ENCODE measurements around the gene SRM. TPM values are rescaled to one million over a fixed set of nuclear protein-coding genes. Genes with fewer than 3 reads are reported as not detected.

SRM gene
- total and polyA plus RNA-seq, 4 donors = 13.4 to 123 (median 70.5) TPM

Other genes with a start within 250 kb of the SRM start
- 100 to 1,000 TPM in 1 of 2 donors, 10 to 100 TPM in 1; 59.2 to 109 TPM for gene TARDBP, start 47.4 kb downstream of the SRM start, total RNA-seq
- 100 to 1,000 TPM; 210 to 215 TPM for gene TARDBP, start 47.4 kb downstream of the SRM start, polyA plus RNA-seq (ENCODE audit: insufficient read length in 2 of 2)
- not detected for gene MASP2, start 12.8 kb downstream of the SRM start, total RNA-seq
- gene MASP2, start 12.8 kb downstream of the SRM start, polyA plus RNA-seq (ENCODE audit: insufficient read length in 2 of 2) = 1 to 10 TPM; 4.7 to 9.8 TPM
- 10 to 100 TPM; 62.0 to 79.8 TPM for gene EXOSC10, start 39.9 kb upstream of the SRM start, total RNA-seq
- gene EXOSC10, start 39.9 kb upstream of the SRM start, polyA plus RNA-seq (ENCODE audit: insufficient read length in 2 of 2) = 100 to 1,000 TPM in 1 of 2 donors, 10 to 100 TPM in 1; 81.4 to 115 TPM
- gene ANGPTL7, start 129.3 kb upstream of the SRM start, total RNA-seq = 1 to 10 TPM; 4.7 to 6.1 TPM
- 1 to 10 TPM in 1 of 2 donors, under 1 TPM in 1; 0.30 to 1.6 TPM for gene ANGPTL7, start 129.3 kb upstream of the SRM start, polyA plus RNA-seq (ENCODE audit: insufficient read length in 2 of 2)
- 10 to 100 TPM; 44.2 to 44.8 TPM for gene MTOR, start 202.5 kb upstream of the SRM start, total RNA-seq
- 10 to 100 TPM; 50.4 to 50.8 TPM for gene MTOR, start 202.5 kb upstream of the SRM start, polyA plus RNA-seq (ENCODE audit: insufficient read length in 2 of 2)
- 10 to 100 TPM; 13.2 to 15.1 TPM for gene UBIAD1, start 213.2 kb upstream of the SRM start, total RNA-seq
- 10 to 100 TPM; 21.7 to 23.8 TPM for gene UBIAD1, start 213.2 kb upstream of the SRM start, polyA plus RNA-seq (ENCODE audit: insufficient read length in 2 of 2)

All from spinal cord (tissue), 4 donors.